GM12801 (cell line): ENCODE results near the gene ANKK1.

Experiments used
- CTCF ChIP-seq: IDR thresholded peaks from one replicate; pipeline ENCODE4 v1.5.1; 2011; ENCODE audit warnings: control low read depth; ENCODE audit not compliant: insufficient read length; ENCODE audit errors: extremely low read depth

ANKK1 gene

DNA sequence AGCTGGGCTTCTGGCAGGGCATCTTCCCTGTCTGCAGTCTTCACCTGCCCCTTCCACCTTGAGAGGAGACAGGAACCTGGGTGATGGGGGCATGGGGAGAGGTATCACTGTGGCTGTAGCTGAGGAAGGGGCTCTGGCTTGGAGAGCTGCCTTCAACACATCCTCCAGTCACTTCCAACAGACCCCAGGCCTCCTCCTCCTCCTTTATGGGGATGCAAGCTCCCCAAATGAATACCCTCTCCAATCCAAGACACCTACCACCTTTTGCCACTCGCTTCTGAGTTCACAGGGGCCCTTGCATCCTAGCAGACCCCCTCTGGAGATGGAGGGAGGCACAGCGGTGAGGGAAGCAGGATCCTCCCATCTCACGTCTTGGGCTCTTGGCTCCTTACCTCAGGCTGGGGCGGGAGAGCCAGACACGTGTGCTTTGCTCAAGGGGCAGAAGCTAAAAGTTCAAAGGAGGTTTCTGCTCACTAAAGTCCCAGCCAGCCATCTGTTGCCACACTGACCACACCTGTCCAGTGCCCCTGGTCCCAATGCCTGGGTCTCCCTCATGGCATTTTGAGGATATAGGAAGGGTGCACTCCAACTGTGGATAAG is 13.2 kb downstream of the ANKK1 start:
- no peak for TF ChIP-seq CTCF

DNA sequence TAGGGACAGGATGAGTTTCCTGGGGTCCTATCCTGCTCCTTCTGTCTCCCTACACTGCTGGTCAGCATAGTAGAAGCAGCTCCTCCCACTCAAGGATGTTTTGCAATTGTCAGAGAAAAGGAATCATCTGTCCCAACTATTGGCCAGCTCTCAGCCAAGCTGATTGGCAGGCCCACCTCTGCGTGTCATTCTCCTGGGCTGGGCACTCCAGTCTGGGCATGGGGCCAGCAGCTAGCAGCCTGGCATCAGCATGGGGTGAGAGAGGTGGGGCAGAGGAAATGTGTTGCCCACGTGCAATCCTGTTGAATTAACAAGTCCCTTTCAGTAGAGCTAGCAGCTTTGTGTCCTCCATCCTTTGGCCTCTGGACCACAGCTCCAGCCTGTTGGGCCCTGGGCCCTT is 14.1 kb downstream of the ANKK1 start:
- no peak for TF ChIP-seq CTCF

DNA sequence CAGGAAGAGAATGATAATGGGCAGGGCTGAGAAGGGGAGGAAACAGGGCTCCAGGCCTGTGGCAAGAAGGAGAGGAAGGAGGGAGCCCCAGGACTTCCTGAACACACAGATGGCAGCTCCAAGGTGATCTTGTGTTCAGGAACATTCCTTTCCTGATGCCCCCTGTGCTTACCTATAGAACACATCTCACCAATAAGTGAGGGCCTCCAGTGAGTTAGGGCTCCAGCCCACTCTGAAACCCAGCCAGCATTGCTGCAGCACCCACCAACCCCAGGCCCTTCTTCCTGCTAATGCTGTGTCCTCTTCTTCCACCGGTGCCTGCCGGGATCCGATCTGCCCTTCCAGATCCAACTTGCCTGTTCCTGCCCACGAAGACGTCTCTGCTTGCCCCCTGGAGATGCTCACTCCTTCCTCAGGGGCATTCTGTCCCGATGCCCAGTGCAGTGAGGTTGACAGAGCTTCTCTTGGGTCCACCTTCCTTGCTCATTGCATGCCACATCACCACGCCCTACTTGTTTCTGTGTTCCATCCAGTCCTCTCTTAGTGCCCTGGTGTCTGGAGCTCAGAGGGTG is 17.4 kb downstream of the ANKK1 start:
- no peak for TF ChIP-seq CTCF

DNA sequence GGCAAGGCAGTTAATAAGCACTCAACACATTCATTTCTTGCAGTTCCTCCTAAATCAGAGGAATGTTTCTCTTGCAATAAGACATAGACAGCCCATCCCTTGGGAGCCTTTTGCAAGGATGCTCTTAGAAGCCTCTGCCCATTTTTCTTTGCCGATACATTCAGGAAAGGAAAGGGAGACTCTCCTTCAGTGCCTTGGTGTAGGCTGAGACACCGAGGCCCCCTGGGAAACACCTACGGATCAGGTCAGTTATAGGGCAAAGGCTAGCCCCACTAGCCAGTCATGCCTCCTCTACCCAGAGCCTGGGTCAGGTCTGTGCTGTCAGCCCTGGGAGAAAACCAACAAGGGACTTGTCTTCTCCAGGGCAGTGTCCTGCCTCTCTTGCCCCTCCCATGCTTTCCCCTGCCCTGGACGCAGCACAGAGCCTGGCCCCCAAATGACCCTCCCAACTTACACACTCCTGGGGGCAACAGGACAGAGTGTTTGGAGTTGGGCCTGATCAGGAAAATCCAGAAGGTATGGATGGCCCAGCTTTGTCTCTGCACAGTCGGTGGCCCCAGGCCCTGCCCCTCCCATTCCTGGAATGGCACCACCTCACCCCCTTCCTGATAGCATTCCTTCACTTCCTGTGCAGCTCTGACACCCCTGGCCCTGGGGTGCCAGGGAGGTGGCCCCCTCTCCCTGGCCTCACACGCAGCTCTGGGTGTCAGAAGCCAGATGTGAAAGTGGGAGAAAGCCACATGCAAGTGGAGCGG is 18.3 kb downstream of the ANKK1 start:
- TF ChIP-seq CTCF, result no peak

DNA sequence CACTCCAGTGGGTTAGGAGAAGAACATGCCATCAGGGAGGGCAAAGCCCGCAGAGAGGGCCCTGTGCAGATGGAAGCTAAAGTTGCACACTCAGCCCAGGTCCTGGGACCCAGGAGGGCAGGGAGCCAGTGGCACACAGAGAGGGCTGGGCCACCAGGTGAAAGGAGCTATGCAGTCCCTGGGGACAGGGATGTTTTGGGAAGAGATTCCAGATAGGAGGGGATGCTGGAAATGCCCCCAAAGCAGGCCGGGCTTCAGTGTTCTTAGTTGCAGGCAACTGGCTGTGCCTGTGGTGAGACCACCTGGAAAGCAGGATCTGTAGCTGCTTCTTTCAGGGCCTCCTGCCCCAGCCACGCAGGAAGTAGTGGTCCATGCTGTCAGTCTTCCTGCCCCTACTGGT is 19.6 kb downstream of the ANKK1 start:
- TF ChIP-seq CTCF, result no peak

DNA sequence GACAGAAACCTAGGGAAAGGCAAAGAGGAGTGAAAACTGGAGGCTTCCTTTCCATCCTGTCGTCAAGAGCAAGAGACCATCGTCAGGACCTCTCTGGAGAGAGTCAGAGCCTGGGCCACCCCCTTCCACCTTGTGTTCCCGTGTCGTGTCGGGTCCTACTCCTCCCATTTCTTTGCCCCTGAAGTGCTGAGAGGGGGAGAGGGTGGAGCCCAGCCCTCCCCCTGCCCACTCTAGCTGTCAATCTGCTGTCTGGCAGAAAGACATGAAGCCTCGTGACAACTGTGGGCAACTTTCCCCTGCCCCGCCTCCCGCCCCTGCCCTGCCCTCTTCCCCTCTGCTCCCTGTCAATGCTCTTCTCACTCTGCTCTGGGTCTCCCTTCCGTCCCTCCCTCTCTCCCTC is 20.6 kb downstream of the ANKK1 start:
- no peak for TF ChIP-seq CTCF

GRCh38 chr11:113408887-113409286 is 21.3 kb downstream of the ANKK1 start:
- TF ChIP-seq CTCF, result no peak
